Stimulated activated CD4-positive, alpha-beta T cell treated with anti-CD3 and anti-CD28 coated beads, Interleukin-4, amount 100 ng/mL, for 24 hours (primary cell): ENCODE data around the gene ITPR3.
A peak's percentile ranks its signal among the peaks of the same experiment; 100 is the strongest.
"Not testable (repeated sequence)": the region's sequence is repeated elsewhere in the genome, so short reads cannot be mapped to it uniquely, and the experiment has no call there.

ENCODE experiments used
- DNase-seq: peaks from one replicate; pipeline ENCODE4 v3.0.0-alpha.2; 2020

The ITPR3 gene

DNA sequence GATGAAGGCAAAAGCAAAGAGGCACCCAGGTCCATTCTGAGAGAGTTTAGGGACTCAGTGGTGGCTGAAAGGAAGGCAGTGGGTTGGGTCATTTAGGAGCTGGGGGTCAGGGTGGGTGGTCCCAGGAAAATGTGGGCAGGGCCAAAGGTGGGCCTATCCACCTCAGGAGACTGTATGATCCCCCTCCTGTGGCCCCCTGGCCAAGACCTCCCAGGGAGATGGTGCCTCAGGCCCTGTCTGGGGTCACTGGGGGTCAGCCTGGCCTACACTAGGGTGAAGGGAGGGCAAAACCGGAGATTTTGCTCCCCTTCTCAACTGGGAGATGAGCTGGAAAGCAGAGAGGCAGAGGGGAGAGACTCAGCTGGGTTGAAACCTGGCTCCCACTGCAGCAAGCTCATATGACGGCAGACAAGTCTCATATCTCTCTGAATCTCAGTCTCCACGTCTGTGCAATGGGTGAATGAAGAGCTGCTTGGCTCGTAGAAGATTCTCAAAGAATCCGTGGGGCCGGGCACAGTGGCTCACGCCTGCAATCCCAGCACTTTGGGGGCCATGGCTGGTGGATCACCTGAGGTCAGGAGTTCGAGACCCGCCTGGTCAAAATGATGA lies 29.6 kb upstream of the ITPR3 start:
- no peak for DNase-seq

DNA sequence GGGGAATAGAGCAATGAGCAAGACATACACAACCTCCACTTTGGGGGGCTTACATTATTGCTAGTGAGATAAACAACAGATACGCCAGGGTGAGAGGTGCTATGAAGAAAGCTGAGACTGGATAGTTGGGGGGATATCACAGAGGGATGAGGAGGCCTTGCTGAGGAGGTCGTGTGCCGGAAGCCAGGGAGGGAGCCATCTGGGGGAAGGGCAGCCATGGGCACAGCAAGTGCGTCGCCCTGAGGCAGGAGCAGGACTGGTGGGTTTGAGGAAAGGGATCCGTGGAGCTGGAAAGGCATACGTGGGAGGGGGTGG lies 28.9 kb upstream of the ITPR3 start:
- DNase-seq, result no peak

DNA sequence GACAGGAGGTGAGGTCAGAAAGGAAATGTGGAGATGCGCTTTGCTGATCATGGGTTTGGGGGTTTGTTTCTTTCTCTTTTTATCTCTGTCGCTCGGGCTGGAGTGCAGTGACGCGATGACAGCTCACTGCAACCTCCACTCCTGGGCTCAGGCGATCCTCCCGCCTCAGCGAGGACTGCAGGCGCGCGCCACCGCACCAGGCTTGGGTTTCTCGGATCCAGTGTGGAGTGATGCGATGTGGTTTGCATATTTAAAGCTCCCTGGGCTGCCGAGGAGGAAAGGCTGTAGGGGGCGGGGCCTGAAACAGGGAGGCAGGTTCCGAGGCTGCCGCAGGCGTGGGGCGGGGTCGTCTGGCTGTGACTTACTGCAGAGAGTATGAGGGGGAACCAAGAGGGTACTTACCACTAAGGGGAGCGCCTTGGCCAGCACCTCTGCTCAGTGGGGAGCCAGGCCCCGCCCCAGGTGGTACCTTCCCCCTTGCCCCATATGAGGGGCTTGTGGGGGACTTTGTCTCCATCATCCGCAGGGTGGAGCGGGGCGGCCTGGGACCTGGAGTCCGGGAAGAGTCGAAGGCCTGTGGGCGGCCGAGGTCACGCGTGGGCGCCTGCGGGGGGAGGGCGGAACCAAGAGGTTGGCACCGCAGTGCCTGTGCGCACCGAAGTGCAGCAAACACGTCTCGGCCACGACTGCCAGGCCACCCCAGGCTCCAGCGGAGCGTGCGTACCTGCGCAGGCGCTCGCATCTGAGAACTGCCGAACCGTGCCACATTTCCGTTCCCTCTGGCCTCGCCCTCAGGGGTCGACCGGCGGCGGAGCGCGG lies 28.3 kb upstream of the ITPR3 start:
- DNase-seq, result peak; percentile 44

DNA sequence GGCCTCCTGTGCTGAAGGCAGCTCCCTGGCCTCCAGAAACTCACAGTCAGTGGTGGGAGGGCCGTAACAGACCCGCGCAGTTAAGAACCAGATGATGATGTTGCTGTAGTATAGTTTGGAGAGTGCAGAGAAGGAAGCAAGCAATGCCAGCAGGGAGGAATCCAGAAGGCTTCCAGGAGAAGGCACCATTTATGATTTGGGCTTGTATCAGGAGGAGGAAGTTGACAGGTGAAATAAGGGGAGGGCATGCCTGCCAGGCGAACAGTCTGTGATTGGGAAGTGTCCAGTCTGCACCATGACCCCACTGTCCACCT lies 27.8 kb upstream of the ITPR3 start:
- DNase-seq, result no peak

DNA sequence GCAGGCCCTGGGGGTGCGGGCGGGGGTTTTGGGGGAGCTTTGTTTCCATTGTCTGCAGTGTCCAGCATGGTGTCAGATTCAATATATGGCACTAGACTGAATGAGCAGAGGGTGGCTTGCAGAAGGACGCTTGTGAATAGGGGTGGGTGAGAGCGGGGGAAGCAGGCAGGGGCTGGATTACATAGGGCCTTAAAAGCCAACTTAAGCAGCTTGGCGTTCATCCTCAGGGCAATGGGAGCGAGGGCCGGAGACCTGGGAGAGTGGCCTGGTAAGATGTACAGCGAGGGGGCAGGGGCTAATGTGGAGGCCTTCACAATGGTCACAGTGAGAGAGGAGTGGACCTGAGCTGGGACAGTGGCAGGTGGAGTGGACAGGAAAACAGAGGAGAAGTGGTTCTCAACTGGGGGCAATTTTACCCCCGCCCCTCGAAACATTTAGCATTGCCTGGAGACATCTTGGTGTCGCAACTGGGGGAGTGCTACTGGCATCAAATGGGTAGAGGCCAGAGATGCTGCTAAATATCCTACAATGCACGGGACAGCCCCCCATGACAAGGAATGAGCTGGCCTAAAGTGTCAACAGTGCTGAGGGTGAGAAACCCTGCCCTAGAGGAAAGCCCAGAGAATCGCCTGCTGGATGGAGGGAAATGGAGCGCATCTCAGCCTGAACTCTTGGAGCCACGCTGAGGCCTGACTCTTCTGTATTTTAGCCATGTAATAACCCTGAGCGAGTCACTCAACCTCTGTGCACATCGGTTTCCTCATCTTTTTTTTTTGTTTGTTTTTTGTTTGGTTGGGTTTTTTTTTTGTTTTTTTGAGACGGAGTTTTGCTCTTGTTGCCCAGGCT lies 25.9 kb upstream of the ITPR3 start:
- no peak for DNase-seq

DNA sequence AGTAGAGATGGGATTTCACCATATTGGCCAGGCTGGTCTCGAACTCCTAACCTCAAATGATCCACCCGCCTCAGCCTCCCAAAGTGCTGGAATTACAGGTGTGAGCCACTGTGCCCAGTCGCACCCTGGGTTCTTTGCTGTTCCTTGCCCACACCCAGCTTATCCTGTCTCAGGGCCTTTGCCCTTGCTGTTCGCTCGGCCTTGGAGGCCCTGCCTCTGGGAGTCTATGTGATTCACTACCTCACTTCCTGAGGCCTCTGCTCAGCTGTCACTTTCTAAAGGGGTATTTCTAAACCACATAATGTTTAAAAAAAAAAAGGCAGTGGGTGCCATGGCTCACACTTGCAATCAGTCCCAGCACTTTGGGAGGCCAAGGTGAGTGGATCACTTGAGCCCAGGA lies 24.2 kb upstream of the ITPR3 start:
- DNase-seq, result not testable (repeated sequence)

DNA sequence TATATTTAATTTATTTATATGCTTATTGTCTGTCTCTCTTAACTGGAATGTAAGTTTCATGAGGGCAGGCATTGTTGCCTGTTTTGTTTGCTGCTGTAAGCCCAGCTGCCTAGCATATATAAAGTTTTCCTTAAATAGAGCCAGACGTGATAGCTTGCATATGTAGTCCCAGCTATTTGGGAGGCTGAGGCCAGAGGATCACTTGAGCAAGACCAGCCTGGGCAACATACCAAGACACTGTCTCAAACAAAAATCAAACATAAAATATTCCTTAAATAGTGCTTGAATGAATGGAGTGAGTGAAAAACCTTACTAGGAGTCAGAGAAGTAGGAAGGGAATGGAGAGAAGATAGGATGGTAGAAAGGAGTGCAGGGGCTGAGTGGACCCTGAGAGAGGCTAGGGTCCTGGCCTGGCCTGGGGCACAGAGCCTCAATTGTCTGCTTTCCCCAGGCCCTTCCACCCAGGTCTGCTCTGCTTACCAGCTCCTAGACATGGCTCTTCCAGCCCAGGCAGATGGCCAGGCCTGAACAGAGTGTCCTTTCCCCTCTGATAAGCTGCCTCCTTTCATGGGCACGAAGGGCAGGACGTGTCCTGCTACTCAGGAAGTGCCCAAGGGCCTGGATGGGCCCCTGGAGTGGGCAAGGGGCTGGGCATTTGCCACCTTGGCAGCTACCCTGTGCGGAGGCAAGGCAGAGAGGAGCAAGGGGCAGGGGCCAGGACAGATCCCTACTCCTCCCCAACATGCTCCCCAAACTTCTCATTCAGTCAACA lies 23.4 kb upstream of the ITPR3 start:
- no peak for DNase-seq

DNA sequence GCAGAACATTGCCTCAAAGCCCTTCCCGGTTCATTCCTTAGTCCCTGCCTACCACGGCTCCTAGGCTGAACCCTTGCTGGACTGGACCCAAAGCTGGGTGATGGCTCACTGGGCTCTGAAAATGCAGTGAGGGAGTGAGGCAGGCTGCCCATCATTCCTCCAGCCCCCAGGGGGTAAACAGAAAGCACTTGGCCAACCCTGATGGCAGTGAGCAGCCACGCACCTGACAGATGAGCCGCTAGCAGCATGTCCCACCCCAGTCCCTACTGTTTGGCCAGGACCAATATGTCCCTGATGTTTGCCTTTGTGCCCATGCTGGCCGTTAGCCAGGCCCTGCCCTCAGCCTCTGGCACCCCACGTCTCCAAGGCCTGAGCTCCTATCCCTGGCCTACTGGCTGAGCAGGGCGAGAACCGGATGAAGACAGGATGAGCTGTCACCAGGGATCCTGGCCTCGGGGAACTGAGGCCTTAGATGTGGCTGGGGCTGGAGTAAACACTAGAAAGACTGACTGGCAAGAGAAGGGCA lies 21.6 kb upstream of the ITPR3 start:
- no peak for DNase-seq

DNA sequence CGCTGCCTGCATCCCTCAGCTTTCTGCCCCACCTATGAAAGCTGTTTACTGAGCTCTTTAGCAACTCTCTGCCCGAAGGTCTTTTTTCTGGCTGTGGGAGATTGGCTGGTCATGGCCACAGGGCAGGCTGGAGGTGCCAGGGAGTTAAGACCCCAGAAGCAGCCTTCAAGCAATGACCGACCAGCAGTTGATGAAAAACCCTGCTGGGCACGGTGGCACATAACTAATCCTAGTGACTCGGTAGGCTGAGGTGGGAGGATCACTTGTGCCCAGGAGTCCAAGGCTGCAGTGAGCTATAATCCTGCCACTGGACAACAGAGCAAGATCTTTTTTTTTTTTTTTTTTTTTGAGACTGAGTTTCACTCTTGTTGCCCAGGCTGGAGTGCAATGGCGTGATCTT lies 20.4 kb upstream of the ITPR3 start:
- DNase-seq, result no peak

DNA sequence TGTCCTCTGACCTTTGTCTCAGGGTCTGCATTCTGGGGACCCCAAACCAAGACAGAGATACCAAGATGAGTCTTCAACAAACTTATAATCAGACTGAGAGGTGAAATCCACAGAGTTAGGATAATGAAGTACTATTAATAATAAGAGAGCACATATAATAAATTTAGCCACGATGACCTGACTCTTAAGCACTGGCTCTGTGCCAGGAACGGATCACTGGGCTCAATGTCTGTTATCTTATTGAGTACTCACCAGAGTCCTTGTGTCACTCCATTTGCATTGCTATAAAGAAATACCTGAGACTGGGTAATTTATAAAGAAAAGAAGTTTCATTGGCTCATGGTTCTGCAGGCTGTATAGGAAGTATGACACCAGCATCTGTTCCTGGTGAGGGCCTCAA lies 18.9 kb upstream of the ITPR3 start:
- no peak for DNase-seq

DNA sequence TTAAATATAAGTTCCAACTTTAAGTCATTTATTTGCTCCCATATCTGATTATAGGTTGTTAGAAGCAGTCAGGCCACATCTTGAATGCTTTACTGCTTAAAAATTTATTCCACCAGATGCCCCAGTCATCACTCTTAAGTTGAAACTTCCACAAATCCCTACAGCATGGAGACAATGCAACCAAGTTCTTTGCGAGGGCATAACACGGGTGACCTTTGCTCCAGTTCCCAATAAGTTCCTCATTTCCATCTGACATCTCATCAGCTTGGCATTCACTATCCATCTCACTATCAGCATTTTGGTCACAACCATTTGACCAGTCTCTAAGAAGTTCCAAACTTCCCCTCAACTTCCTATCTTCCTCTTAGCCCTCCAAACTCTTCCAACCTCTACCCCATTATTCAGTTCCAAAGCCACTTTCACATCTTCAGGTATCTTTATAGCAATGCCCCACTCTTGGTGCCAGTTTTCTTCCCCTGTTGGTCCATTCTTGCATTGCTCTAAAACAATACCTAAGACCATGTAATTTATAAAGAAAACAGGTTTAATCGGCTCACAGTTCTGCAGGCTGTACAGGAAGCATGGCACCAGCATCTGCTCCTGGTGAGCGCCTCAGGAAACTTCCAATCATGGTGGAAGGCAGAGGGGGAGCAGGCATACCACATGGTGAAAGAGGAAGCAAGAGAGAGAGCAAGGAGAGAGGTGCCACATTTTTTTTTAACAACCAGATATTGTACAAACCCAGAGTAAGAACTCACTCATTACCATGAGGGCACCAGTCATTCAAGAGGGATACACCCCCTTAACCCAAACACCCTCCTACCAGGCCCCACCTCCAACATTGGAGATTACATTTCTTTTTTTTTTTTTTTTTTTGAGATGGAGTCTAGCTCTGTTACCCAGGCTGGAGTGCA lies 15.9 kb upstream of the ITPR3 start:
- DNase-seq, result no peak

DNA sequence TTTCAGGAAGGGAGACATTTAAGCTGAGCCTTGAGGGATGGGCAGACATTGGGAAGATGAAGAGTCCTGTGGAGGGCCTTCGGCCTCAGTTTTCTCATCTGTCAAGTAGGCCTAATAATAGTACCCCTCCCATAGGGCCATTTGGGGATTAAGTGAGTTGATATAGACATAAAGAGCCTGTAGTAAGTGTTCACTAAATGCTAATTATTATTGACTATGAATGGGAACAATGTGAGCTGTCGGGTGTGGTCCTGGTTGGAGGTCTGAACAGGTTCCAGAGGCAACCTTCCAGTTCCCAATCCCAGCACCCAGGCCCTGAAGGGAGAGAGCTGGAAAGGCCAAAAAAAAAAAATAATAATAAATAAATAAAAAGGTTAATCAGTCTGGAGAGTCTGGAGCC lies 14.5 kb upstream of the ITPR3 start:
- no peak for DNase-seq

DNA sequence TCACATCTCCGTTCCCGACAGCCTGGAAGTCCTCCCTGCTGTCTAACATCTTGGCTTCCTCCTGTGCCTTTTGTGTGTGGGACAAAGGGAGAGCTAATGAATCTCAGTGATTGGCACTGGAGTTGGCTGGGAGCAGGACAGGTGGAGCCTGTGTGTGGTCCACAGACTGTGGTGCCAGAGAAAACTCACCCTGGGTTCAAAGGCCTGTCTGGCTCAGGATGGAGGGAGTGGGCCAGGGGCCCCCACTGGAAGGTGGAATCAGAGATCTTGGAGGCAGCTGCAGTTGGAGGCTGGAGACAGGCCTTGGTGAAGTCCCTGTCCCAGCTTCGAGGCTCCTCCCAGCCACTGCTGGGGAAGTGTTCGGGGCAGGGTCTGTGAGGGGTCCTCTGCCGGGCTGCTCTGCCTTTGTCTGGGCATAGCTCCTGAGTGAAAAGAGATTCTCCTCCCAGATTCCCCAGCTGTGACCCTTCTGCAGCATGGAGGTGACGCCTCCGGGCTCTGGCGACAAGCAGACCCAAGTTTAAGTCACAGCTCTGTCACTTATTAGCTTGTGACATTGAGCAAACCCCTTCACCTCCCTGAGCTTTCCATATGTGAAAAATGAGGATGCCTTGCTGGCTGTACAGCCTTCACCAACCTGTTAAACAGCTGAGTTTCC lies 13.9 kb upstream of the ITPR3 start:
- no peak for DNase-seq

DNA sequence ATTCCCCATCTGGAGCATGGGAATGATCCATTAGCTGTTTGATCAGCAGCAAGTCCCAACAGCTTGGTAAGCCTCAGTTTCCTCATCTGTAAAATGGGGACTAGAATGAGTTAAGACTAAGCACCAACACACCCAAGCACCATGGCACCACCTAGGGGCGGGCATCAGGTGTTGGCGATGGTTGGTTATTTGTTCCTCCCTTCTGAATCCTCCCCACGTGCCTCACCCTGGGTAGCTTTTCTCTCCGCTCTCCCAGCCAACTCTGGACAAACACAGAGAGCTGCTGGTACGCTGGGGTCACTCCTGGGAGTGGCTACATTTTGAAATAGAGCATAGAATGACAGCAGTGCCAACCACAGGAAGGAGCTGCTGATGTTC lies 13.3 kb upstream of the ITPR3 start:
- DNase-seq, result peak; percentile 36

DNA sequence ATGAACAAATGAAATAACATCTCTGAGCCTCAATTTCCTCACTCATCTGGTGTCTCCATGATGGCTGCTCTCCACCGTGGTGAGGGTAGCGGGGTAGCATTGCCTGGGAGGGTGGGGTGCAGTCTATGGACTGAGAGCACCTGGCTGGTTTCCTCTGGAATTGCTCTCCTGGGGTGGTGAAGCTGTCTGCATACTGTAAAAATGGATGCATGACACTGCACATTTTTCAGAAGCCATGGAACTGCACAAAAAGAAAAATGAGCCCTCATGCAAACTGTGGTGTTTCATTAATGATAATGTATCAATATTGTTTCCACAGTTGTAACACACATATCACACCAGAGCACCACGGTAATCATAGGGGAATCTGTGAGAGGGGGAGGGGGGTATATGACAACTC lies 12.1 kb upstream of the ITPR3 start:
- no peak for DNase-seq

DNA sequence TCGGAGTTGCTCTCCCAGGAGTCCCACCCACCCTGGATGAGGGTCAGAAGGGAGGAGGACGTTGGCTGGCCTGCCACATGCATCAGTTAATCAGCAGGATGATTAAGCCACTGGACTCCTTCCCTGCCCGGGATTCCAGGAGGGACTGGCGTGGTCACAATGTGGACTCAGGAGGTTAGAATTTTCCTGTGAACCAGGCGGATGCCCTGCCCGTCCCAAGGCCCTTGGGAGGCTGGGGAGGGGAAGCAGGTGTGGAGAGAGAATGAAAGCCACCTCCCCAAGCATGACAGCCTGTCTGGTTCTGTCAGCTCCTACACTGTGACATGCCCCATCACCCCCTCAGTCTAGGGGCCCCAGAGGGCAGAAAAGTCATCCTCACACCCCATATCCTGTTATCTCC lies 11.6 kb upstream of the ITPR3 start:
- no peak for DNase-seq

DNA sequence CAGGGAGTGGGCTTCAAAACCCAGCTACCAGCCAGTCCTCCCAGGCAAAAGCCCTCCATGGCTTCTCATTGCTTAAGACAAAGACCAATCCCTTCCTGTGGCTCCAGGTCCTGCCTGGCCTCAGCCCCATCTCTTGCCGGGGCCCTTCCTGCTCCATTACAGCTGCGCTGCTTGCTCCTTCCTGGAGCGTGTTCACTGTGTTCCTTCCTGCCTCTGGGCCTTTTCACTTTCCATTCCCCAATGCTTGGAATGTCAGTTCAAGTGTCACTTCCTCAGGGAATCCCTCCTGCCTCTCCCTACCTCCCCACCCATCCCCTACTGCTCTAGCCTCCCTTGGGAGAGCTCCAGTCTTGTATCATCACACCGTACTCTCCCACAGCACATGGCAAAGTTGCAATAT lies 11.1 kb upstream of the ITPR3 start:
- no peak for DNase-seq

DNA sequence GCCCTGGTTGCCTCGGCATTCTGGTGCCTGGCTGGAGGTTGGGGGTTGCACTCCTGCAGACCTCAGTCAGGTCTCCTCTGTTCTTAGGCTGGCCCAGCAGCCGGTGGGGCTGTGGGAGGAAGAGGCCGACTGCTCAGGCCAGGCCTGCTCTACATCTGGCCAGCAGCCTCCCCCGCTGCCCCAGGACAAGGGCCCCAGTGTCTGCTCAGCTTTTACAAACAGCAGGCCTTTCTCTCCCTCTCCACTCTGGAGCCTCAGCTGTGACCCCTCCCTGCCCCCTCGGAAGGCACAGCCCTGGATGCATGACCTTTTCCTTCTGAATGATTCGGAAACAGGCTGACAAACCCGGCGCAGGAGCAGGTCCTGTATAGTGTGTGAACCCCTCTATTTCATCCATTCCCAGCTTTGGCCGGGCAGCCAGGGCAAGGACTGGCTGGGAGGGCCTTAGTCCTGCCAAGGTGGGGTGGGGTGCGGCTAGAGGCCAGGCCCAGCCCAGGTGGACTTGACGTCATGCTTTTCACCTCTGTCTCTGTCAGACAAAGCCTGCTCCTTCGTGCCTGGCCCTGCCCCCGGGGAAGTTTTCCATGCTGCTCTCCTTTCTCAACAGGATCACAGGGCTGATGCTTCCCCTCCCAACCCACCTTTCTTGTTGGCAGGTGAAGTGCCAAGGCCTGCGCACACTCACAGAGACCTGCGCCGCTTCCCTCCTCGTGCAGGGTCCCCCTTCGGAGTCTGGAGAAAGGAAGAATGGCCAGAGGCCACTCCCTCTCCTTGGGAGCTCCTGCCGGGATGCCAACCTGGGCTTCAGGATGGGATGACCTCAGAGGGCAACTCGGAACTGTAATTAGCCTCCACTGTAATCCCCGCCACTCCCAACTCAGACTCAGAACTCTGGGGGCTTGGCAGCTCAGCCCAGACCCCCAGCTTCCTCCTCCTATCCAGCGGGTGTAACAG lies 10.1 kb upstream of the ITPR3 start:
- no peak for DNase-seq

DNA sequence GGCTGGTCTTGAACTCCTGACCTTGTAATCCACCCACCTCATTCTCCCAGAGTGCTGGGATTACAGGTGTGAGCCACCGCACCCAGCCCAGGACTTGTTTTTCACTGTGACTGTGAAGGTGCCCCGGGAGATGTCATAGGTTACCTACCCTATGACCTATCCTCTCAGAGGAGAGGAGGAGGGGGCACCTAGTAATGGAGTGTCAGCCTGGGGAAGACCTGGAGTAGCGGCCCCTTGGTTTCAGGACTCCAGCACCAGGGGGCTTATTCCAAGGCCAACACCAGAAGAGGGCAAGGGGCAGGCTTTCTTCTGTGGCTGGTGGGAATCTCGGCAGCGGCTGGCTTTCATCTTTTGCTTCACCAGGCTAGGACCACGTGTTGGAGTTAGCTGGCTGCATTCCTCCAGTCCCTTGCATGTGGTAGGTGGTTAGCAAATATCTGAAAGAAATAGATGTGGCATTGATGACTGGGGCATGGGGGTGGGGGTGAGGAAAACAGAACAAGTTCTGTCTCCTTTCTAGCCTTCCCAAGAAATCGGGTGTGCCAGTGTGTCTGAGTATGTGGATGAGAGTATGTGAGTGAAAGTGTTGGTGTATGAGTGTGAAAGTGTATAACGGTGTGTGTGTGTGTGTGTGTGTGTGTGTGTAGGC lies 7.9 kb upstream of the ITPR3 start:
- no peak for DNase-seq

DNA sequence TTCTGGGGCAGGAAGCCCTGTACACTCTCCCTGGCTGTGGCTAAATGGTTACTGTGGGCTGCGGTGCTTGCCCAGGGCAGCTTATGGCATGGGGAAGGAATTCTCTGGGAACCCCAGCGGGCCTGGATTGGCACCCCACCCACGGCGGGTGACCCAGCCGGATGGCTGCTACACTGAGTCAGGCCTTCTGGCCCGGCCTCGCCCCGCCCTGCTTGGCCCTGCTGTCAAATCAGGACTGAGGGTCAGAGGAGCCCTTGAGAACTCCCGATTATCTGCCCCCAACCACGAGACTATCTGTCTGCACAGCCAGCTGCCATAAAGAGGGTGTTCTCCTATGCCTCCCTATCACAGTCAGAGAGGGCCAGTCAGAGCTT lies 7.3 kb upstream of the ITPR3 start:
- DNase-seq, result no peak
